GM10266 (cell line): ENCODE measurements around the gene CENPL.
"Not testable (repeated sequence)": the region's sequence is repeated elsewhere in the genome, so short reads cannot be mapped to it uniquely, and the experiment has no call there.

ENCODE experiments used
- DNase-seq: peaks from one replicate; pipeline ENCODE4 v3.0.0; 2012; ENCODE audit errors: extremely low spot score
- CTCF ChIP-seq: IDR thresholded peaks from 2 replicates; pipeline ENCODE4 v1.5.1; 2012; ENCODE audit warnings: mild to moderate bottlenecking, low read depth; ENCODE audit not compliant: control insufficient read depth, insufficient read depth; ENCODE audit errors: missing control alignments

CENPL gene

GRCh38 chr1:173768827-173769226, 55.9 kb downstream of the CENPL start:
- no peak for TF ChIP-seq CTCF

GRCh38 chr1:173768206-173768605, 56.5 kb downstream of the CENPL start:
- DNase-seq: no peak
- no peak for TF ChIP-seq CTCF

More at GRCh38 chr1:173768827-173769226, 55.9 kb downstream of the CENPL start:
- DNase-seq: no peak

DNA sequence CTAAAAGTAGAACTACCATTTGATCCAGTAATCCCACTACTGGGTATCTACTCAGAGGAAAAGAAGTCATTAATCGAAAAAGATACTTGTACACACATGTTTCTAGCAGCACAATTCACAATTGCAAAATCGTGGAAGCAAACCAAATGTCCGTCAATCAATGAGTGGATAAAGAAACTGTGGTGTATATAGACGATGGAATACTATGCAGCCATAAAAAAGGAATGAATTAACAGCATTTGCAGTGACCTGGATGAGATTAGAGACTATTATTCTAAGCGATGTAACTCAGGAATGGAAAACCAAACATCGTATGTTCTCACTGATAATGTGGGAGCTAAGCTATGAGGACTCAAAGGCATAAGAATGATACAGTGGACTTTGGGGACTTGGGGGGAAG, 60.4 kb downstream of the CENPL start:
- DNase-seq: not testable (repeated sequence)

- DNase-seq: no peak
- TF ChIP-seq CTCF: no peak
Measured at GRCh38 chr1:173758980-173759379, 65.7 kb downstream of the CENPL start.

DNA sequence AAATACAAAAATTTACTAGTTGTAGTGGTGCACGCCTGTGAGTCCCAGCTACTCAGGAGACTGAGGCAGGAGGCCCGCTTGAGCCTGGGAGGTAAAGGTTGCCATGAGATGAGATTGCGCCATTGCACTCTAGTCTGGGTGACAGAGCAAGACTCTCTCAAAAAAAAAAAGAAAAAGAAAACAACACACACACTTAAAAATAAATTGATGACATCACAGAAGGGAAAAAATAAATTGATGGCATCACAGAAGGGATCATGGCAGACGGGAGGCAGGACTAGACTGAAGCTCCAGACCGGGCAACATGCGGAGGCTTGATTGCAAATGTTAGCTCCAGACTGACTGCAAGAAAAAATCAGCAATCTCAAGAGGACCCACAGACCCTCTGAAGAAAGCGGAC, 66.6 kb downstream of the CENPL start:
- no peak for TF ChIP-seq CTCF
- no peak for DNase-seq

- no peak for TF ChIP-seq CTCF
- no peak for DNase-seq
Measured at GRCh38 chr1:173757666-173758065, 67.0 kb downstream of the CENPL start.

DNA sequence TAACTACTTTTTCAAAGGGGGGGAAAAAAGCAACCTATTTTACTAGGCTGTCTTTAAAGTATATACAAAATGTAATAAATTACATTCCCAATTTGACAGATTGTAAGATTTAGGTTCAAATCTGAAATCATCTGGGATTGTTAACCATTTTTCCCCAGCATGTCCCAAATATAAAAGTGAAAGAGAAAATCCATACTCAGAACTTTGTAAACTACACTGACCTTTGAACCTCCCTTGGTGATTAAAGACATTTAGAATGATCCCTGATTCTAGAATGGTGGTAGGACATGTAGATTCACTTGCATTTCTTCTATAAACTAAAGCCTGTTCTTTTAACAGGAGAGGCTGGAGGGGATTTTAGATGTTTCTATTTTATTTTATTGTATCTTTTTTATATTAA, 70.9 kb downstream of the CENPL start:
- DNase-seq: no peak
- TF ChIP-seq CTCF: no peak
